Activated CD8-positive, alpha-beta memory T cell treated with anti-CD3 and anti-CD28 coated beads for 48 hours (primary cell): ENCODE results near the gene NPBWR2.
"Not testable (repeated sequence)": the region's sequence is repeated elsewhere in the genome, so short reads cannot be mapped to it uniquely, and the experiment has no call there.

ENCODE experiments used
- DNase-seq, 3 experiments: peaks; one replicate each; pipeline ENCODE4 v3.0.0-alpha.2; 2020; ENCODE audit warnings: low read depth in 2 of 3, low spot score in 2 of 3

The NPBWR2 gene

DNA sequence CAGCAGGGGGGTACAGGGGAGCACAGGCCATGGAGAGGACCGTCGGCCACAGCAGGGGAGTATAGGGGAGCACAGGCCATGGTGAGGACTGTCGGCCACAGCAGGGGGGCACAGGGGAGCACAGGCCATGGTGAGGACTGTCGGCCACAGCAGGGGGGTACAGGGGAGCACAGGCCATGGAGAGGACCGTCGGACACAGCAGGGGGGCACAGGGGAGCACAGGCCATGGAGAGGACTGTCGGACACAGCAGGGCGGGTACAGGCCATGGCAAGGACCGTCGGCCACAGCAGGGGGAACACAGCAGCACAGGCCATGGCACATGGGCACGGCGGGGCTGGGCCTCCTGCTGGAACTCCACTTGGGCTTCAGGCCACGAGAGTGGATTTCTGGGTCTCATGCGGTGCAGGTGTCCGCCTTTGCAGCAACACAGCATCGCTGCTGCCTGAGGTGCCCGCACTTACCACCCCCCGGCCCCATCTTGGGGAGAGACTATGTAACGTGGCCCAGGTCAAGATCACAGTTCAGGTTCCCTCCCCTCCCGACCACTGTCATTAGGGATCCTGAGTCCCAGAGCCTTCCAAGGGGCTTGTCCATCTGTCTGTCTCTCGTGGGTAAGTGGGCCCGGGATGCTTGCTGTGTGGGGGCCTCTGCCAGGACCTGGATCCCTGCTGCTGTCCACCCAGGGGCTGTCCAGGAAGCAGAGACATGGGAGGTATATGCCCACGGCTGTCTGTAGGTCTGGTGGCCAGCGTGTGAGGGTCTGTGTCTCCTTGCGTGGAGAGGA is 2.5 kb downstream of the NPBWR2 start:
- no peak for DNase-seq

DNA sequence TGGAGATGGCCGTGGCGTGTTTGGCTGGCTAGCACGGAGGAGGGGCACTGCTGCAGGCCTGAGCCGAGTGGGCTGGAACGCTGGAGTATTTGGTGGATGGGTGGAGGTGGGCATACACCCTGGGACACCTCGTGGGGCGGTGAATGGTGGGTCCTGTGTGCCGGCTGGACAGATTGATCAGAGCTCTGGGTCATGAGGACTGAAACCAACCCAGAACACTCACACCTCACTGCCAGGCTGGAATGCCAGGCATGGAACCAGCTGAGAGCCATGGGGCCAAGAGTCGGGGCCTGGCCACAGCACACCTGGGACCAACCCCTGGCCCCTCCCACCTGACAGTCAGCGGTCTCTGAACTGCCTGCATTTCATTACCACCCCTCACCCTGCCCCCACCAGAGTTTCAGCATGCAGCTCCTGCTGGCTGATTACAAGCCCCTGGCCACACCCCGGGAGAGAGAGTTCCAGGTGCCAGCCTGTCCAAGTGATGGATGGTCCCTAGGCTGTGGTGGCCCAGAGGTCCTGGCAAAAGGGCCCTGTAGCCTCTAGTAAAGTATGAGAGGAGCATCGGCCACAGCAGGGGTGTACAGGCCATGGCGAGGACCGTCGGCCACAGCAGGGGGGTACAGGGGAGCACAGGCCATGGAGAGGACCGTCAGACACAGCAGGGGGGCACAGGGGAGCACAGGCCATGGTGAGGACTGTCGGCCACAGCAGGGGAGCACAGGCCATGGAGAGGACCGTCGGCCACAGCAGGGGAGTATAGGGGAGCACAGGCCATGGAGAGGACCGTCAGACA is 3.3 kb downstream of the NPBWR2 start:
- DNase-seq = no peak

DNA sequence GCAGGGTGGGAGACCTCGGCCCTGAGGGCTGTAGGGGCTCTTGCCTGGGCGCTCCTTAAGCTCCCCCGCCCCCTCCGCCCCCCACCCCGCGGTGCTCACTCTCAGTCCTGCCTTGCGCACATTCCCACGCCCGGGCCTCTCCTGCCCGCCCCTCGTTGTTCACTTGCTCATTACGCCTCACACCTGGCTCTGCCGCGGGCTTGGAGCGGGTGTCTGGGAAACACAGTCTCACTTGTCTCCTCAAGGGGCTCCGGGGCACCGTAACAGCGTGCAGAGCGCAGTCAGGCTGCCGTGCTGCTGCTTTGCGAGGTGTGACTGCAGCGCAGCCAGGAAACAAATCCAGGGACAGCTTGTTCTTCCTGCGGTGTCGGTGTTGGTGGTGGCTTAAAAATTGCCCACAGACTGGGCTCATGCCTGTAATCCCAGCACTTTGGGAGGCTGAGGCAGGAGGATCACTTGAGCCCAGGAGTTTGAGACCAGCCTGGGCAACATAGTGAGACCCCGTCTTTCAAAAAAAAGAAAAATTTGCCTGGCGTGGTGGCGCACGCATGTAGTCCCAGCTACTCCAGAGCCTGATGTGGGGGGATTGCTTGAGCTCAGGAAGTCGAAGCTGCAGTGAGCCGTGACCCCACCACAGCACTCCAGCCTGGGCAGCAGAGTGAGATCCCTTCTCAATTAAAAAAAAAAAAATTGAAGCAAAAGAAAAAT is 4.6 kb downstream of the NPBWR2 start:
- no peak for DNase-seq

DNA sequence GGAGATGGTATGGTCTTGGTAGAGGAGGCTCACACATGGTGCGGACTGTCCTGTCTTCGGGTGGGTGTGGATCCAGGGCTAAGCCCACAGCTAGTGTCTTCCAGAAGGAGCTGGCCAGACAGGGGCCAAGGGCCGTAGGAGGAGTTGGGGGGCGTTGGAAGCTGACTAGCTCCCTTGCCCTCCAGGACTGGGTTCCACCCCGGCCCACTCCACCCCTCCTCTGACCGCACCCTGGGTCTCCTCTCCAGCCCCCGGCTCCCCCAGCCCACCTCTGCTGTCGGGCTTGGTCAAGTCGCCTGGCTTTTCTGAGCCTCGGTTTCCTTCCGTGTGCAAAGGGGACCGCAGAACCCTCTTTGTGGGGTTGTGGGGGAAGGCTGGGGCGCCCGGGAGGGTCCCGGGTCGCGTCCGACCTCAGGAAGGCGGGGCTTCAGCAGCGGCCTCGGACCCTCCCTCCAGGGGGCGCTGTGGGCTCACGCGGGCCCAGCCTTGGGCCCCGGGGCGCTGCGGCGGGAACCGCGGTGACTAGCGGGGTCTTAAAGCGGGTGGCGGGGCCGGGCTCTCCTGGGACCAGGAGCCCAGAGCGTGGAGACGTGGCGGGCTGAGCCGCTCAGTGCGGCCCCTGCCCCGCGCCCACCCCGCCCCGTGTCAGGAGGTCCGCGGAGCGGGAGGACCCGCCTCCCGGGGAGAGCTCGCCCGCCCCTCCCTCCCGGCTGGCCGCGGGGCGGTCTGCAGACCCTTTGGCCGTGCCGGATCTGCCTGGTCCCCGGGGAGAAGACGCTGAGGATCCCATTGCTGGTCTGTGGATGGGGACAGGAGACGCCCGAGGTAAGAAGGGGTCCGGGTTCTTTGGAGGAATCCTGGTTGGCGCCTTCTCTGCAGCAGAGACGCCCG is 5.4 kb downstream of the NPBWR2 start:
- peak in 1 of 3 experiments; percentile 72 for DNase-seq

DNA sequence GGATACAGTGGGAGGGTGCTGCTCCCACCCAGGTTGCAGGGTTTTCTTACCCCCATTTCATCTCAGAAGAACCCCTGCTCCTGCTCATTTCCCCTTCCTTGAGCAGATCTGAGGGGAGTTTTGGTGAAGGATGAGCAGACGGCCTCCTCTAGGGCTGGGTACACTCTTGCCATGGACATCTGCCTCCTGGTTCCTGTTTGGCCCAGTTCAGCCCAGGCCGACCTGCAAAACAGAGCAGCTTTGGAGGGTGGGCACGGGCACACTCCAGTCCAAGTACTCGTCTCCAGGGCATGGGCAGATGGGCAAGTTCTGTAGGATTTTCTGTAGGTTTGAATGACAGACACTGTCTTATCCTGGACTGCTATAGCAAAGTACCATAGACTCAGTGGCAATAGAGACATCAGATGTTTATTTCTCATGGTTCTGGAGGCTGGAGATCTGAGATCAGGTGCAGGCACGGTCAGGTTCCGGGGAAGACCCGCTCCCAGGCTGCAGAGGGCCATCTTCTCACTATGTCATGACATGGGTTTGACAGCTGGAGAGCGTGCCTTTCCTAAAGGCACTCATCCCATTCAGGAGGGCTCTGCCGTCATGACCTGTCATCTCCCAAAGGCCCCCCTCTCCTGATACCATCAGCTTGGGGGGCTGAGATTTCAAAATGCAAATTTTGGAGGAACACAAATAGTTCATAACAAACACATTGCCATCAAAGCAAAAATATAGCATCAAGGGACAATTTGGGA is 6.2 kb downstream of the NPBWR2 start:
- no peak for DNase-seq

DNA sequence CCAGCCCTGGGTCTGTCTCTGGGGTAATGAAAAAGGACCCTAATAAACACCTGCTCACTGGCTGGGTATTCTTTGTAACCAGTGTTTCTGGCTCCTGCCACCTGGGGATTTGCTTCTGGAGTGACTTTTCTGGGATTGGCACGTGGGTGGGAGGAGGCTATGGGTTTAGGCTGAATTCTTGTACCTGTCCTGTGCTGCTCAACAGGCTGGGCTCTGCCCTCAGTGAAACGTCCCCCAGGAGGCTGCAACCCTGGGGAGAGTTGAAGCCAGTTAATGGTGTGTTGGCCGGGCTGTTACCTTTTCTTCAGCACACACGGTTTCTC is 6.8 kb downstream of the NPBWR2 start:
- DNase-seq = no peak

DNA sequence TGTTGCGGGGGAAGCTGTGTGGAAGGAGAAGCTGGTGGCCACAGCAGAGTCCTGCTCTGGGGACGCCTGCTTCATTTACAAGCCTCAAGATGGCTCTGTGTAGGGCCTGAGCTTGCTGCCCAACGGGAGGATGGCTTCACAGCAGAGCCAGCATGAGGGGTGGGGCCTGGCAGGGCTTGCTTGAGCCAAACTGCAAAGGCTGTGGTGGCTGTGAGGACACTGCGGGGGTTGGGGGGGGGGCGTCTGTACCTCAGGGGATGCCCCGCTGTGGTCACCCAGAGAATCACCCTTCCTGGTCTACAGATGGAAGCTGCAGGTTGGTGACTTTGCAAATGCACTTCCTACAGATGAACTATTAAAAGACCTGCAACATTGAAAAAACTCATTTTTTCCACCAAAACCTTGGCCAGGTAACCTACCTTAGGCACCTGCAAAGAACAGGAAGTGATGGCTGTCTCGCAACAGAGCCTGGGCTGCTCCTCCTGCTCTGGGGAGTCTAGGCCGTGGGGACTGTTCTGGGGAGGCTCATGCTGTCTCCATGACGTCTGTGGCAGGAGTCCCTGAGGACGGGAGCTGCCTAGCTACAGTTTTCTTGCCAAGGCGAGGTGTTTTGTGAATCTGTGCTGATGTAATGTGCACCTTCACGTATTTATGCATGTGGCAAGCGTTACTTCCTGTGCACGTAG is 7.3 kb downstream of the NPBWR2 start:
- no peak for DNase-seq

DNA sequence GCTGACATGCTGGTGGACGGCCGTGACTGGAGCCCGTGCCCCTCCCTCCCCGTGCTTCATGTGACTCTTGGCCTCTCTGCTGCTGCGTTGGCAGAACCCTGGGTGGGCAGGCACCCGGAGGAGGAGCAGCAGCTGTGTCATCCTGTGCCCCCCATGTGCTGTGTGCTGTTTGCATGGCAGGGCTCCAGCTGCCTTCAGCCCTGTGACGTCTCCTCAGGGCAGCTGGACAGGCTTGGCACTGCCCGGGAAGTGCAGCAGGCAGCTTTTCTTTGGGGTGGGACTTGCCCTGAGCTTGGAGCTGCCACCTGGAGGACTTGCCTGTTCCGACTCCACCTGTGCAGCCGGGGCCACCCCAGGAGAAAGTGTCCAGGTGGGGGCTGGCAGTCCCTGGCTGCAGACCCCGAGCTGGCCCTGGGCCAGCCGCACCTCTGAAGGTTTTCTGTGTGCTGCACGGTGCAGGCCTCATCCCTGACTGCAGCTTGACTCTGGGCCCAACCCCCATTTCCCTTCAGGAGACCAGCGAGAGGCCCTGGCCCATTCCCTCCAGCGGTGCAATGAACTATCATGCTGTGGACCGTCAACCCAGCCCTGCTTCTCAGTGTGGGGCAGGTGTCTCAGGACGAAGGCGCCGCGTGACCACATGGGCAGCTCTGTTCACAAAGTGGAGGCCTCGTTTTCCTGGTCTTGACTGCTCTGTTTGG is 8.1 kb downstream of the NPBWR2 start:
- DNase-seq = no peak

DNA sequence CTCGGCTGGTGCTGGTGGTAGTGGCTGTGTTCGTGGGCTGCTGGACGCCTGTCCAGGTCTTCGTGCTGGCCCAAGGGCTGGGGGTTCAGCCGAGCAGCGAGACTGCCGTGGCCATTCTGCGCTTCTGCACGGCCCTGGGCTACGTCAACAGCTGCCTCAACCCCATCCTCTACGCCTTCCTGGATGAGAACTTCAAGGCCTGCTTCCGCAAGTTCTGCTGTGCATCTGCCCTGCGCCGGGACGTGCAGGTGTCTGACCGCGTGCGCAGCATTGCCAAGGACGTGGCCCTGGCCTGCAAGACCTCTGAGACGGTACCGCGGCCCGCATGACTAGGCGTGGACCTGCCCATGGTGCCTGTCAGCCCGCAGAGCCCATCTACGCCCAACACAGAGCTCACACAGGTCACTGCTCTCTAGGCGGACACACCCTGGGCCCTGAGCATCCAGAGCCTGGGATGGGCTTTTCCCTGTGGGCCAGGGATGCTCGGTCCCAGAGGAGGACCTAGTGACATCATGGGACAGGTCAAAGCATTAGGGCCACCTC is 8.8 kb downstream of the NPBWR2 start:
- DNase-seq = no peak

DNA sequence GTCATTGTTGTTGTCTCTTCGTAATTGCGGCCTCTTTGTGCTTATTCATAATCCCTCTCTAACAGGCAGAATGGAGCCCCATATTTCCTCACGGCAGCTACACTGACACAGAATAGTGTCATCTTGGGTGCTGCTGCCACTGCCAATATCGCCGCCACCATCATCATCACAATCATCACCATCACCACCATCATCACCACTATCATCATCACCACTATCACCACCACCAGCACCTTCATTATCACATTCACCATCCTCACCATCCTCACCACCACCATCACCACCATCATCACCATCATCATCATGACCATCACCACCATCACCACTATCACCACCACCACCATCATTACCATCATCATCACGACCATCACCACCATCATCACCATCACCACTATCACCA is 10.8 kb downstream of the NPBWR2 start:
- no peak for DNase-seq

DNA sequence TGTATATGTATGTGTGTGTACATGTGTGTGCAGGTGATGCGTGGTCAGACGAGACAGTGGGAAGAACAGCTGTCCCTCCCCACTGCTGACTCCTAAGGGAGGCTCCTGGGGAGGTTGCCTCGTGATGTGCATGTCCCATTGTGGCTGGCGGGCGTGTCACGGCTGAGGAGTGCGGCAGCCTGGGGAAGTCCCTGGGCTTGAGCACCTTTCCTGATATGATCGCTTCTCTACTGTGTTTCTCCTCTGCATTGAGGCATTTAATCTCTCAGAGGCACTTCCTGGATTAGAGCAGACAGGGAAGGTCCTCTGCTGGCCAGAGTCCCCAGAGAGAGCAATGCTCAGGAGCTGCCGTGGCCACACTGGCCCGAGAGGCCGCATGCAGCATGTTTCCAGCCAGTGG is 11.4 kb downstream of the NPBWR2 start:
- DNase-seq = no peak

DNA sequence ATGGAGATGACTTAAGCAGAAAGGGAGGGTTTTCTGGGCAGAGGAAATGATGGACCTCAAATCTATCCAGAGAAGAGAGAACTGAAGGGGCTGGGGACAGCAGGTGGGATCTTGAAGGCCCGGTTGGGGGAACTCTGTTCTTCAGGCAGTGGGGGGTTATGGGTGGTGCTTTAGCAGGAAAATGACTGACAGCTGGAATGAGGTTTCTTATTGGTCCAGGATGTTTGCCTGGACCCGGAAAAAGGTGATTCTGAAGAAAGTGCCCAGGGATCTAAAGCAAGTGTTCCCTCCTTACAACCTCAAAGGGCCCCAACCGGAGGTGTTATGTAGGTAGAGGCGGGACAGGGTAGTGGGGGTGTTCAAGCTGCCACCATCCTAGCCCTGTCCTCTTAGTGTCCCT is 11.9 kb downstream of the NPBWR2 start:
- no peak for DNase-seq

DNA sequence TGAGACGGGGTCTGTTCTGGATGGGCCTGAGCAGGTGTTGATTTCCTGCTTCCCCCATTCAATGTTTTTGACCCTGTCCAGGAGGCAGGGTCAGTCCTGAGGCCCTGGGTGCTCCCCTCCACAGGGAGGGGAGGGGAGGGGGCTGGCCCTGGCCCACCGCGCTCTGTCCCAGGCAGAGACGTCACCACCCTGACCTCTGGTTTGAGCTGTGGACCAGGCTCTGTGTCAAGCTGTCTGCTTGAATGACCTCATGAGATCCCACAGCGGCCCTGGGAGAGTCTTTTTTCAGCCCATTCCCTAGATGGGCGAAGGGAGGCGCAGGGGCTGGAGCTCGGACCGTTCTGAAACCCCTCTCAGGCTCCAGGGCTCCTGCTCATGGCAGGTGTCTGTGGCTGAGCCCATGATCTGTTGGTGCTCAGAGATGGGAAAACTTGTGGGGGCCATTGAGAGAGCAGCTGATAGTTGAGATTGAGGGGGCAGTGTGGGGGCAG is 14.3 kb downstream of the NPBWR2 start:
- DNase-seq = no peak

DNA sequence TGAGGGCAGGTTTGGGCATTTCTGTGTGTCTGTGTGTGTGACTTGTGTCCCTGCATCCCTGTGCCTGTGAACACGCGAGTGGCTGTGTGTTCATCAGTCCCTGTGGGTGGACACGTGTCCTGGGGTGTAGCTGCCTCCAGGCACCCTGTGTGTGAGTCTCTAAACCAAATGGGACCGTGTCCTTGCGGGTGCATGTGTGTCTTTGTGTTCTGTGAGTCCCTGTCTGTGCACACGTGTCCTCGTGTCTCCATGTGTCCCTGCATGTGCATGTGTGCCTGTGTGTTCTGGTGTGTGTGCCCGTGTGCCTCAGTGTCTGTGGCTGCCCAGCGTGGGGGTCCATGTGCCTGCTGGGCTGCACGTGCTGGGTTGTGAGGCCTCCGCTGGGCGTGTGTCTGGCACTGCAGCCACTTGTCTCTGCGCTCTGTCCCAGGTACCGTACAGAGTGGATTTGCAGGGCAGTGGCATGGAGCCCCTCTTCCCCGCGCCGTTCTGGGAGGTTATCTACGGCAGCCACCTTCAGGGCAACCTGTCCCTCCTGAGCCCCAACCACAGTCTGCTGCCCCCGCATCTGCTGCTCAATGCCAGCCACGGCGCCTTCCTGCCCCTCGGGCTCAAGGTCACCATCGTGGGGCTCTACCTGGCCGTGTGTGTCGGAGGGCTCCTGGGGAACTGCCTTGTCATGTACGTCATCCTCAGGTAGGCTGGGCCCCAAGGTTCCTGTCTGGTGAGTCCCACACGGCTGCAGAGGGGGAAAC is 14.9 kb downstream of the NPBWR2 start:
- no peak for DNase-seq

DNA sequence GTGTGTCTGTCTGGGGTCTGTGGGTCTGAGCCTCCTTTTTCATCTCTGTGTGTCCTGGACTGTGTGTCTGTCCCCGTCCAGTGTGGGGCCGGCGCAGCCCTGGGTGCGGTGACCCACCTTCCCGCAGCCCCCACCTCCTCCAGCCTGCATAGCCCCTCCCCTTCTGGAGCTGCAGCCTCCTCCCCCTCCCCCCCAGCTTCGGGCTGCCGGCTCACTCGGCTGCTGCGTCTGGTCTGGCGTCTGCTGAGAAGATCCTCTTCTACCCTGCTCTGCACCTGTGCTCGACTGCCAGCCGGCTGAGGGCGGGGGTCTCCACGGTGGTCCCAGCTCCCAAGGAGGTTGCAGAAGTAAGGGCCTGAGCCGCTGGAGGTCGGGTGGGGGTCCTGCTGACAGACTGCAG is 15.6 kb downstream of the NPBWR2 start:
- no peak for DNase-seq

DNA sequence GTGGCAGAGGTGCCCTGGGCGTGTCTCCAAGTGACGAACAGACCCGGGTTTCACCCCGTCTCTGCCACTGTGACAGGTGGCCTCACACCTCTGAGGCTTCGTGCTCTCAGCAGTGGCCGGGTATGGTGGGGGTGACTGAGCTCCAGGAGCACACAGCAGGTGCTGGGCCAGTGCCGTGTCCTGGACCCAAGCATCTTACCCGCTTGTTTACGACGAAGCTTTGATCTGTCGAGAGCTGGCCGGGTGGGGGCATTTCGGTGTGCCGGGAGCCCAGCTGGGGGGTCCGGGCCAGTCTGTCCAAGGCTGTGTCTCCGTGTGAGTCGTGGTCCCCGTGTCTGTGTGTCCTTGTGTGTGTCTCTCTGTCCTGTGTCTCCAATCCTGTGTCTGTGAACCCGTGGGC is 16.0 kb downstream of the NPBWR2 start:
- no peak for DNase-seq

DNA sequence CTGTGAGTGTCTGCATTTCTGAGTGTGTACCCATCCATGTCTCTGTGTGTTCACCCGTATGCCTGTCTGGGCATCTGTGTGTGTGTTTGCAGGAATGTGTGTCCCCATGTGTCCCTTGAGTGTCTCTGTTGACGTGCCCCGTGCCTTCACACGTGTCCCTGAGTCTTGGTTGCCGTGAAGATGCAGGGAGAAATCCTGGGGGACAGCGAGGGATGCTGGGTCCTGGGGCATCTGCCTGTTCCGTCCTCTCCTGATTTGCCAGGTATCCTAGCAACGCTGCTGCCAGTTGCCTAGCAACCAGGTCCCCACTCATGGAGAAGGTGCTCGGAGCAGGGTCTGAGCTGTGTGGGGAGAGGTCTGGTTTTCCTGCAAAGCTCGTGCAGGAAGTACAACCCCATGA is 17.2 kb downstream of the NPBWR2 start:
- no peak for DNase-seq

DNA sequence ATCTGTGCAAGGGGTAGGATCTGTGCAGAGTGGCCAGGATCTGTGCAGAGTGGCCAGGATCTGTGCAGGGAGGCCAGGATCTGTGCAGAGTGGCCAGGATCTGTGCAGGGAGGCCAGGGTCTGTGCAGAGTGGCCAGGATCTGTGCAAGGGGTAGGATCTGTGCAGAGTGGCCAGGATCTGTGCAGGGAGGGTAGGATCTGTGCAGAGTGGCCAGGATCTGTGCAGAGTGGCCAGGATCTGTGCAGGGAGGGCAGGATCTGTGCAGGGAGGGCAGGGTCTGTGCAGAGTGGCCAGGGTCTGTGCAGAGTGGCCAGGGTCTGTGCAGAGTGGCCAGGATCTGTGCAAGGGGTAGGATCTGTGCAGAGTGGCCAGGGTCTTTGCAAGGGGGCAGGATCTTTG is 18.8 kb downstream of the NPBWR2 start:
- DNase-seq = not testable (repeated sequence)
